Vagina (tissue), 2 donors: ENCODE data around the gene KRT6B.

Source experiments
- POLR2A ChIP-seq, 2 donors: fragments of 450-650 bp; IDR thresholded peaks; one replicate each; pipeline ENCODE4 v1.6.1; 2017; ENCODE audit warnings: antibody characterized with exemption in 2 of 2, mild to moderate bottlenecking in 2 of 2, moderate library complexity in 2 of 2
- POLR2AphosphoS5 ChIP-seq, 2 donors: sonication (generic); formaldehyde crosslinking; IDR thresholded peaks; one replicate each; pipeline ENCODE4 v1.9.0; 2017; ENCODE audit warnings: antibody characterized with exemption in 2 of 2, mild to moderate bottlenecking in 2 of 2, low read depth in 1 of 2; ENCODE audit not compliant: insufficient read depth in 1 of 2
- TF ChIP-seq, protein P1 (sequence below), 3 experiments: fragments of 450-650 bp in 2 of 3; fragments of 200-600 bp in 1 of 3; sonication (generic) in 1 of 3; IDR thresholded peaks; one replicate each; pipeline ENCODE4 v1.5.1; 2017 to 2019; ENCODE audit warnings: antibody characterized with exemption in 3 of 3, mild to moderate bottlenecking in 2 of 3, moderate library complexity in 2 of 3

DNA sequence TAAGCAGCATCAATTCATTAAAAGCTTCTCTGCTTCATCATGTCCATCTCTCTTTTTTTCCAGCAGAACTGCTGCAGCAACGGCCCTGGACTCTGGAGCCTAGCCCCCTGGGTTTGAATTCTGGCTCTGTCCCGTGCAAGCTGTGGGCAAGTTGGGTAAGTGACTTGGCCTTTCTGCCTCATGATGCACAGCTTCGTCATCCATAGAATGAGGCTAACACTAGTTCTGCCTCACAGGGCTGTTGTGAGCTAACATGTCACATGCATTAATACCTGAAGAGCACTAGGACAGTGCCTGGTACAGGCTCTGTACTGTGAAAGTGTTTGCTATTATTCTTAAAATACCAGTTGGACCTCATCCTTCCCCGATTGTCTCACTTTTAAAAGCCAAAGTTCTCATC, 50.0 kb downstream of the KRT6B start:
- TF ChIP-seq POLR2A (IDR thresholded peaks at IDR 0.05): no peak
- TF ChIP-seq, protein P1, sequence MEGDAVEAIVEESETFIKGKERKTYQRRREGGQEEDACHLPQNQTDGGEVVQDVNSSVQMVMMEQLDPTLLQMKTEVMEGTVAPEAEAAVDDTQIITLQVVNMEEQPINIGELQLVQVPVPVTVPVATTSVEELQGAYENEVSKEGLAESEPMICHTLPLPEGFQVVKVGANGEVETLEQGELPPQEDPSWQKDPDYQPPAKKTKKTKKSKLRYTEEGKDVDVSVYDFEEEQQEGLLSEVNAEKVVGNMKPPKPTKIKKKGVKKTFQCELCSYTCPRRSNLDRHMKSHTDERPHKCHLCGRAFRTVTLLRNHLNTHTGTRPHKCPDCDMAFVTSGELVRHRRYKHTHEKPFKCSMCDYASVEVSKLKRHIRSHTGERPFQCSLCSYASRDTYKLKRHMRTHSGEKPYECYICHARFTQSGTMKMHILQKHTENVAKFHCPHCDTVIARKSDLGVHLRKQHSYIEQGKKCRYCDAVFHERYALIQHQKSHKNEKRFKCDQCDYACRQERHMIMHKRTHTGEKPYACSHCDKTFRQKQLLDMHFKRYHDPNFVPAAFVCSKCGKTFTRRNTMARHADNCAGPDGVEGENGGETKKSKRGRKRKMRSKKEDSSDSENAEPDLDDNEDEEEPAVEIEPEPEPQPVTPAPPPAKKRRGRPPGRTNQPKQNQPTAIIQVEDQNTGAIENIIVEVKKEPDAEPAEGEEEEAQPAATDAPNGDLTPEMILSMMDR (IDR thresholded peaks at IDR 0.05): no peak
- TF ChIP-seq POLR2AphosphoS5 (IDR thresholded peaks at IDR 0.05; ENCODE audit: insufficient read depth in 1 of 2, low read depth in 1 of 2): no peak
